ENCODE results near the gene FMNL2. TPM values are rescaled to one million over a fixed set of nuclear protein-coding genes. Genes with fewer than 3 reads are reported as not detected.

The FMNL2 gene
- total RNA-seq, 1 experiment from 2014 or later: 33.6 TPM

- Histone ChIP-seq H3K56ac (ENCODE audit: insufficient read length, low read depth, low read length) (no peak overlapping the region), H3K4me2 (ENCODE audit: insufficient read depth, insufficient read length, low read length) (no peak overlapping the region), H3K27me3 (ENCODE audit: insufficient read depth, low read length) (no peaks in the 10 kb centered on the region), H3K4ac (ENCODE audit: low read depth, low read length) (no peak overlapping the region), H3K23ac (ENCODE audit: insufficient read length, low read depth, low read length) (no peak overlapping the region), H2BK15ac (ENCODE audit: low read depth, low read length) (no peak overlapping the region), H3K4me1 (ENCODE audit: insufficient read depth, low read length) (peaks cover 7% of the 10 kb centered on the region; the same call in 1 of the 2 replicates), H4K8ac (replicated peaks; ENCODE audit: insufficient read length, low read depth, low read length) (no peak overlapping the region), H4K5ac (ENCODE audit: insufficient read length, low read depth, low read length) (no peak overlapping the region), H2BK12ac (ENCODE audit: insufficient read length, low read depth, low read length) (no peak overlapping the region), H3K23me2 (ENCODE audit: insufficient read length, low read depth, low read length, poor library complexity, severe bottlenecking) (no peaks in the 10 kb centered on the region), H3K79me2 (ENCODE audit: insufficient read depth, low read length) (peaks cover 6% of the 10 kb centered on the region; the same call in 1 of the 2 replicates), H2AFZ (ENCODE audit: low read length) (no peak overlapping the region), H3K18ac (ENCODE audit: insufficient read length, low read depth, low read length) (no peak overlapping the region), H2BK20ac (ENCODE audit: low read depth, low read length, poor library complexity, severe bottlenecking) (no peak overlapping the region), H2BK120ac (ENCODE audit: low read depth, low read length, poor library complexity, severe bottlenecking) (no peak overlapping the region), H3K27ac (ENCODE audit: insufficient read length, low read depth, low read length) (no peak overlapping the region), H4K20me1 (ENCODE audit: control insufficient read depth, insufficient read depth, insufficient read length) (no peaks in the 10 kb centered on the region), H3K9ac (ENCODE audit: extremely low read depth, insufficient read length, low read length) (no peak overlapping the region), H3T11ph (ENCODE audit: low read length) (no peak overlapping the region), H3K79me1 (ENCODE audit: insufficient read depth, low read depth, low read length, poor library complexity, severe bottlenecking) (peaks cover 9% of the 10 kb centered on the region), H2BK5ac (ENCODE audit: insufficient read length, low read length) (no peak overlapping the region), H2AK5ac (ENCODE audit: insufficient read length, low read length) (no peak overlapping the region), H4K91ac (ENCODE audit: insufficient read length, low read depth, low read length) (no peak overlapping the region), H3K14ac (ENCODE audit: insufficient read depth, low read length) (no peak overlapping the region), H3K9me3 (ENCODE audit: control insufficient read depth, low read depth, low read length) (no peaks in the 10 kb centered on the region)
- WGBS (ENCODE audit: extremely low coverage, insufficient read length, low lambda C conversion rate): no CpG with 5 or more reads among the region's 3 CpGs
- no peak overlapping the region for H3K4me3 Mint-ChIP-seq
- H3K27ac Mint-ChIP-seq: no peak overlapping the region; a peak in 1 of 7 replicates
- peaks cover 63 to 71% of the 10 kb centered on the region in 2 experiments for H3K4me1 Mint-ChIP-seq
- no peaks in the 10 kb centered on the region for H3K27me3 Mint-ChIP-seq (ENCODE audit: low read depth)
- no peak for DNase-seq
- H3K36me3 Mint-ChIP-seq (ENCODE audit: insufficient read depth in 1 of 3, low read depth in 3 of 3): no peaks in the 10 kb centered on the region
- no peaks in the 10 kb centered on the region for H3K9me3 Mint-ChIP-seq
- TF ChIP-seq CTCF (conservative IDR thresholded peaks at IDR 0.05): no peak
Measured at GRCh38 chr2:152440460-152440859, 105.5 kb downstream of the FMNL2 start.

All from H9 (cell line).